Natural killer cell (primary cell): Measurements from ENCODE around the gene DENND1A. TPM values are rescaled to one million over a fixed set of nuclear protein-coding genes. Genes with fewer than 3 reads are reported as not detected.

Experiments
- ATAC-seq, 3 donors: fragments of 150-1000 bp in 2 of 3; fragments of 200-7000 bp in 1 of 3; cut with Tn5 transposase; 1 replicate in 1 of 3; 2 replicates in 2 of 3; pipeline ENCODE4 v1.10.0; 2021; ENCODE audit warnings: mild to moderate bottlenecking in 2 of 3, moderate library complexity in 2 of 3
- DNase-seq, 2 donors: peaks; one replicate each; pipeline versions ENCODE4 v3.0.0 to v3.0.0-alpha.2; 2013 to 2021; ENCODE audit warnings: mixed read lengths in 1 of 2
- H3K27ac ChIP-seq: one replicate; pipeline ENCODE4 v1.5.1; 2013; ENCODE audit warnings: mild to moderate bottlenecking, low read length
- H3K27me3 ChIP-seq: one replicate; pipeline ENCODE4 v1.6.1; 2013; ENCODE audit warnings: low read length; ENCODE audit not compliant: control insufficient read depth, insufficient read depth
- H3K36me3 ChIP-seq: one replicate; pipeline ENCODE4 v1.6.1; 2013; ENCODE audit warnings: low read length; ENCODE audit not compliant: control insufficient read depth, insufficient read depth
- H3K4me1 ChIP-seq: one replicate; pipeline ENCODE4 v1.6.1; 2013; ENCODE audit warnings: low read length; ENCODE audit not compliant: control insufficient read depth, insufficient read depth
- H3K4me3 ChIP-seq: one replicate; pipeline ENCODE4 v1.5.1; 2013; ENCODE audit warnings: low read length
- H3K9me3 ChIP-seq: one replicate; pipeline ENCODE4 v1.6.1; 2013; ENCODE audit warnings: low read length; ENCODE audit not compliant: control insufficient read depth, insufficient read depth
- H3K27ac Mint-ChIP-seq, 2 donors: one replicate each; pipeline ENCODE4 v1.8.0; 2022; ENCODE audit warnings: mild to moderate bottlenecking in 2 of 2, mixed read lengths in 2 of 2, moderate library complexity in 1 of 2
- H3K27me3 Mint-ChIP-seq, 2 donors: one replicate each; pipeline ENCODE4 v1.8.0; 2022; ENCODE audit warnings: low read depth in 2 of 2, mixed read lengths in 2 of 2
- H3K36me3 Mint-ChIP-seq: one replicate; pipeline ENCODE4 v1.8.0; 2022; ENCODE audit warnings: mixed read lengths
- H3K4me1 Mint-ChIP-seq, 2 donors: one replicate each; pipeline ENCODE4 v1.8.0; 2022; ENCODE audit warnings: mixed read lengths in 2 of 2
- H3K4me3 Mint-ChIP-seq: one replicate; pipeline ENCODE4 v1.8.0; 2022; ENCODE audit warnings: mild to moderate bottlenecking, moderate library complexity, mixed read lengths
- H3K9me3 Mint-ChIP-seq, 2 donors: one replicate each; pipeline ENCODE4 v1.8.0; 2022; ENCODE audit warnings: mixed read lengths in 2 of 2
- CTCF ChIP-seq: fragments of 200-600 bp; IDR thresholded peaks from one replicate; pipeline ENCODE4 v1.8.0; 2022; ENCODE audit warnings: antibody characterized with exemption
- WGBS: methylation state at CpG from one replicate; pipeline ENCODE4 v1.1.7; 2013; ENCODE audit warnings: missing lambda C conversion rate; ENCODE audit not compliant: insufficient coverage; 5-methylcytosine and 5-hydroxymethylcytosine counted together
- intact Hi-C: fragments of 100-400 bp; cut with micrococcal nuclease; formaldehyde crosslinking; loops from one replicate; pipeline ENCODE4 v1.14.2; 2022
- total RNA-seq, 4 donors: library from RNA; stranded (reverse); fragments of 120-200 nt in 1 of 4; gene quantifications; one replicate each; pipeline versions ENCODE4 v1.2.3 to v1.2.4, GENCODE V29; 2013 to 2022

Gene DENND1A
- total RNA-seq, 3 donors from 2014 or later (not counting 1 experiment from before 2014, with no cell fraction given) = 27.8 to 37.6 (median 30.9) TPM

DNA sequence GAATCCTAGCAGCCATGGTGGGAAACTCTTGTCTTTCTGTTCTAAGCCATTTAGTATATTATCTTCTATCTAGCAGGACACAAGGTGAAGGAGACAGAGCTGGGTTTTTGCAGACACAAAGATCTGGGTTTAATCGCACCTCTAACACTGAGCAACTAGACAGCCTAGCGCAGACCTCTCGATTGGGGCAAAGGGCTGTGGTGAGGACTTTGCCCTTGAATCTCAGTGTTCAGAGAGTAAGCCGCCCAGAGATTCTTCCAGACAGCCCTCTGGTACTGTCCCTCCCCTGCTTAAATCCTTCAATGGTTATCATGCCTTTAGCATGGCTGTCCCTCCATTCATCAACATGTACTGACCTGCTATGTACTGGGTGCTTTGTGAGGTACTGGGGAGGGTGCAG, 445.8 kb downstream of the DENND1A start:
- no peaks in the 10 kb centered on the region for H3K9me3 ChIP-seq
- no peak overlapping the region for H3K27ac ChIP-seq
- Mint-ChIP-seq H3K4me3 (no peak overlapping the region), H3K27me3 (no peaks in the 10 kb centered on the region), H3K4me1 (peaks cover 4 to 9% of the 10 kb centered on the region in 2 donors), H3K27ac (no peak overlapping the region), H3K36me3 (no peaks in the 10 kb centered on the region), H3K9me3 (no peaks in the 10 kb centered on the region)
- DNase-seq (no peak), ATAC-seq (no peak)
- intact Hi-C loops = no loop called here
- H3K36me3 ChIP-seq = no peaks in the 10 kb centered on the region
- no peak overlapping the region for H3K4me3 ChIP-seq
- H3K27me3 ChIP-seq = no peaks in the 10 kb centered on the region
- TF ChIP-seq CTCF = no peak
- 97% methylated on average over 4 of the region's 4 CpGs for WGBS
- no peaks in the 10 kb centered on the region for H3K4me1 ChIP-seq

DNA sequence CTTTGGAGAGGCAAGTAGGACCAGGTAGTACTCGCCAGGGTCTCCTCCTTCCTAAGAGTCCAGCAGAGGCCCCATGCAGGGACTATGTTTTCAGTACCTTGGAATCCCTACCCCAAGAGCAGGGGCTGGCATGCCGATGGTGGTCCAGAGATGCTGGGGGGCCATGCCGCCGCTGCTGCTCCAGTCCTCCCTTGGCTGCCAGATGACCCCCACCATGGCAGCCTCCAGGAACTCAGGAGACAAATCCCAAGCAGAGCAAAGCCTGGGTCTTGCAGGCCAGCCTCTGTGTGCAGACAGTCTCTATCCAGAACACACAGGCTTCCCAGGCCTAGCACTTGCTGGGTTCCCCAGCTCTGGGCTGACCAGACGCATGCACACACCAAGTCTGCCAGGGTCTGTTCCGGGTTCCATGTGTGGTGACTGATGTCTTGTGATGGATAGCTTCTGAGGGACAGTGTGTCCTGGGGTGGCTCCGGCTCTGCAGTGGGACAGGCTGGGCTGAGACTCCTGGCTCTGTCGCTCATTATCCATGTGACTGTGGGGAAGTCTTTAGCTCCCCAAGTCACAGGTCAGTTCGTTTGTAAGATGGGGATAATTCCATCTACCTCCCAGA, 446.6 kb downstream of the DENND1A start:
- Mint-ChIP-seq H3K9me3 (no peaks in the 10 kb centered on the region), H3K4me1 (peaks cover 4 to 5% of the 10 kb centered on the region in 2 donors), H3K4me3 (no peak overlapping the region), H3K27ac (no peak overlapping the region), H3K27me3 (no peaks in the 10 kb centered on the region), H3K36me3 (no peaks in the 10 kb centered on the region)
- no peak for DNase-seq
- no peaks in the 10 kb centered on the region for H3K4me1 ChIP-seq
- H3K9me3 ChIP-seq = no peaks in the 10 kb centered on the region
- intact Hi-C loops = no loop called here
- H3K4me3 ChIP-seq = no peak overlapping the region
- no peaks in the 10 kb centered on the region for H3K36me3 ChIP-seq
- H3K27ac ChIP-seq = no peak overlapping the region
- ATAC-seq = no peak
- no peak for TF ChIP-seq CTCF
- WGBS = 97% methylated on average over 8 of the region's 9 CpGs
- H3K27me3 ChIP-seq = no peaks in the 10 kb centered on the region

GRCh38 chr9:123482295-123482968, 447.5 kb downstream of the DENND1A start:
- no peaks in the 10 kb centered on the region for H3K27me3 ChIP-seq
- Mint-ChIP-seq H3K4me3 (no peak overlapping the region), H3K27me3 (no peaks in the 10 kb centered on the region), H3K4me1 (no peaks in the 10 kb centered on the region), H3K27ac (no peak overlapping the region), H3K36me3 (no peaks in the 10 kb centered on the region), H3K9me3 (no peaks in the 10 kb centered on the region)
- no peak for ATAC-seq
- no peak overlapping the region for H3K4me3 ChIP-seq
- H3K4me1 ChIP-seq = no peaks in the 10 kb centered on the region
- H3K27ac ChIP-seq = no peak overlapping the region
- H3K9me3 ChIP-seq = no peaks in the 10 kb centered on the region
- no peak for DNase-seq
- intact Hi-C loops = no loop called here
- no peaks in the 10 kb centered on the region for H3K36me3 ChIP-seq
- 100% methylated on average over 3 of the region's 3 CpGs for WGBS
- TF ChIP-seq CTCF = no peak
